Endothelial cell of umbilical vein (primary cell): ENCODE measurements around the gene SPAG7. TPM values are rescaled to one million over a fixed set of nuclear protein-coding genes. Genes with fewer than 3 reads are reported as not detected.

Experiments used
- BruUV-seq: library from RNA; stranded (reverse); fragments of 400-500 nt; replicated peaks from 2 replicates; lab custom pipeline; 2021; lab: Mats Ljungman, UMichigan
- CTCF ChIA-PET: fragments of 300-600, 350-600 bp; sonication (Branson Sonifier 250); formaldehyde crosslinking; loops from one replicate; lab custom pipeline; 2021; ENCODE audit warnings: antibody characterized with exemption, inconsistent platforms; lab: Charles Lee
- POLR2A ChIA-PET: fragments of 300-600, 350-600 bp; sonication (Branson Sonifier 250); formaldehyde crosslinking; loops from one replicate; lab custom pipeline; 2021; ENCODE audit warnings: antibody characterized with exemption, inconsistent platforms; lab: Charles Lee
- DNase-seq: peaks from one replicate; pipeline ENCODE4 v3.0.0-alpha.2; 2011; ENCODE audit warnings: low read depth, low spot score
- FAIRE-seq: peaks from 2 replicates; lab custom pipeline; 2011; peaks lifted over from hg19 to GRCh38; lab: Jason Lieb, UNC
- H2AFZ ChIP-seq: 2 replicates; pipeline ENCODE4 v1.6.0; 2012; ENCODE audit warnings: low read depth, low read length, control low read depth, inconsistent platforms
- H3K27ac ChIP-seq: 2 replicates; pipeline ENCODE4 v1.5.1; 2011; ENCODE audit warnings: low read depth, mild to moderate bottlenecking, control low read depth, low read length, moderate library complexity; ENCODE audit not compliant: insufficient read depth
- H3K27me3 ChIP-seq, 2 experiments: 2 replicates each; pipeline versions ENCODE4 v1.6.0 to v1.6.1; 2011; ENCODE audit warnings: low read length in 2 of 2, mixed read lengths in 1 of 2; ENCODE audit not compliant: control insufficient read depth in 2 of 2, insufficient read depth in 2 of 2
- H3K36me3 ChIP-seq, 2 experiments: 2 replicates in 1 of 2; 3 replicates in 1 of 2; pipeline ENCODE4 v1.5.1; 2011; ENCODE audit warnings: low read length in 2 of 2, mild to moderate bottlenecking in 1 of 2, moderate library complexity in 1 of 2; ENCODE audit not compliant: control insufficient read depth in 2 of 2, insufficient read depth in 2 of 2; ENCODE audit errors: extremely low read depth in 1 of 2
- H3K4me1 ChIP-seq: 3 replicates; pipeline ENCODE4 v1.5.1; 2011; ENCODE audit warnings: mild to moderate bottlenecking, low read length; ENCODE audit not compliant: control insufficient read depth, insufficient read depth; ENCODE audit errors: extremely low read depth
- H3K4me2 ChIP-seq: 2 replicates; pipeline ENCODE4 v1.6.1; 2011; ENCODE audit warnings: low read length, control low read depth, mixed read lengths; ENCODE audit not compliant: insufficient read depth
- H3K4me3 ChIP-seq, 3 experiments: fragments of 200-600 bp in 1 of 3; sonication (generic), shearing (Covaris generic) in 1 of 3; replicated peaks in 1 of 3; 2 replicates each; pipeline ENCODE4 v1.5.1; 2011 to 2016; ENCODE audit warnings: control low read depth in 3 of 3, low read length in 3 of 3, mild to moderate bottlenecking in 2 of 3, inconsistent platforms in 1 of 3, low read depth in 1 of 3, moderate library complexity in 1 of 3; ENCODE audit not compliant: insufficient read depth in 1 of 3
- H3K79me2 ChIP-seq: 2 replicates; pipeline ENCODE4 v1.6.0; 2012; ENCODE audit warnings: low read length, inconsistent platforms; ENCODE audit not compliant: control insufficient read depth, insufficient read depth
- H3K9ac ChIP-seq: replicated peaks from 2 replicates; pipeline ENCODE3; 2011; ENCODE audit warnings: low read length, control low read depth; ENCODE audit not compliant: insufficient read depth; ENCODE audit errors: extremely low read depth
- H3K9me1 ChIP-seq: replicated peaks from 3 replicates; pipeline ENCODE4 v1.6.0; 2011; ENCODE audit warnings: mild to moderate bottlenecking, low read length; ENCODE audit not compliant: control insufficient read depth, insufficient read depth; ENCODE audit errors: extremely low read depth
- H3K9me3 ChIP-seq: replicated peaks from 2 replicates; pipeline ENCODE4 v1.5.1; 2012; ENCODE audit warnings: low read length, inconsistent platforms; ENCODE audit not compliant: control insufficient read depth, insufficient read depth
- H4K20me1 ChIP-seq: replicated peaks from 2 replicates; pipeline ENCODE3; 2011; ENCODE audit warnings: mild to moderate bottlenecking, low read length; ENCODE audit not compliant: control insufficient read depth, insufficient read depth; ENCODE audit errors: extremely low read depth
- CTCF ChIP-seq, 2 donors: IDR thresholded peaks; 1 replicate in 1 of 2; 2 replicates in 1 of 2; pipeline ENCODE4 v1.5.1; 2011; ENCODE audit warnings: low read length in 2 of 2, mild to moderate bottlenecking in 2 of 2, moderate library complexity in 2 of 2, control low read depth in 1 of 2, inconsistent platforms in 1 of 2, low read depth in 1 of 2; ENCODE audit not compliant: insufficient read depth in 1 of 2; ENCODE audit errors: extremely low read depth in 1 of 2
- EZH2 ChIP-seq: IDR thresholded peaks from 2 replicates; pipeline ENCODE4 v1.6.1; 2012; ENCODE audit warnings: borderline replicate concordance, low read depth, mild to moderate bottlenecking, moderate library complexity, low read length, inconsistent platforms; ENCODE audit not compliant: severe bottlenecking
- FOS ChIP-seq: IDR thresholded peaks from 2 replicates; pipeline ENCODE4 v1.6.1; 2011; ENCODE audit warnings: mild to moderate bottlenecking, low read length, moderate library complexity, borderline replicate concordance; ENCODE audit not compliant: insufficient read depth
- GATA2 ChIP-seq: IDR thresholded peaks from 2 replicates; pipeline ENCODE4 v1.7.0; 2011; ENCODE audit warnings: low read depth, mild to moderate bottlenecking, moderate library complexity, mixed read lengths, low read length; ENCODE audit not compliant: insufficient read length, insufficient read depth
- JUN ChIP-seq: IDR thresholded peaks from 2 replicates; pipeline ENCODE4 v1.6.1; 2011; ENCODE audit warnings: borderline replicate concordance, low read depth; ENCODE audit not compliant: insufficient read length, insufficient read depth
- MAX ChIP-seq: IDR thresholded peaks from 2 replicates; pipeline ENCODE4 v1.6.1; 2011; ENCODE audit not compliant: insufficient read depth, insufficient read length
- MYC ChIP-seq: IDR thresholded peaks from one replicate; pipeline ENCODE4 v1.6.1; 2011; ENCODE audit warnings: mild to moderate bottlenecking, low read depth, low read length
- POLR2A ChIP-seq: IDR thresholded peaks from 2 replicates; pipeline ENCODE4 v1.6.1; 2012; ENCODE audit warnings: low read depth, mild to moderate bottlenecking, control low read depth, low read length
- POLR2AphosphoS5 ChIP-seq: IDR thresholded peaks from 2 replicates; pipeline ENCODE4 v1.6.1; 2012; ENCODE audit warnings: low read depth, mild to moderate bottlenecking, control low read depth, low read length, moderate library complexity; ENCODE audit not compliant: insufficient read depth
- dilution Hi-C: fragments of 300-500 bp; cut with MboI; formaldehyde crosslinking; loops from one replicate; pipeline ENCODE4 v1.15.0; 2019; ENCODE audit warnings: low sequenced_read_pairs; ENCODE audit not compliant: extremely low pct_ligation_motif_present
- intact Hi-C: fragments of 100-400 bp; cut with micrococcal nuclease; formaldehyde crosslinking; loops from one replicate; pipeline ENCODE4 v1.10.0; 2022
- polyA plus RNA-seq, 4 experiments: library from polyadenylated mRNA; depleted of rRNA in 3 of 4; stranded (reverse) in 3 of 4; unstranded in 1 of 4; fragments of >200 nt; gene quantifications; 2 replicates each; pipeline versions ENCODE4 v1.2.1 to v1.2.3, GENCODE V29; 2011 to 2012; ENCODE audit warnings: missing spikeins in 1 of 4
- total RNA-seq: library from RNA; stranded (reverse); gene quantifications from 2 replicates; pipeline ENCODE4 v1.2.3, GENCODE V29; 2021

The SPAG7 gene
- total and polyA plus RNA-seq, 2 donors (not counting 3 experiments of a cell fraction or from before 2014, with no cell fraction given), result 68.6 to 75.2 TPM

DNA sequence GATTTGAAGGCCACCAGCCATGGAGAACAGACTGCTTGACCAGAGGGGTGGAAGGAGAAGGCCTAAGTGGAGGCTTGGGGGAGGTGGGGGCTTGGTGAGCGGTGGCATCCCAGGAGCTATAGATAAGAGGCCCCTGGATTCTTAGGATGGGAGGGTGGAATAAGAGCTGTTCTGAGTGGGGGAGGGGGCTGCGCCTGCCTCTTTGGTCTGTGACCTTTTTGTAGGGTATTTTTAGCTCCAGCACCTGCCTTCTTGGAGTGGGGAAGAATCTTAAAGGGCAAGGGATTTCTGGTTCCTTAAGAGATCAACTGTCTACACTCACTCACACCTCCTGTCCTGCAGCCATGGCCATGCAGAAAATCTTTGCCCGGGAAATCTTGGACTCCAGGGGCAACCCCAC is 16.1 kb downstream of the SPAG7 start:
- no peak for FAIRE-seq
- no TSS peak for BruUV-seq
- Histone ChIP-seq H2AFZ (no peak overlapping the region), H3K79me2 (peaks cover 19% of the 10 kb centered on the region), H3K9ac (no peak overlapping the region), H3K36me3 (peaks cover 0 to 3% of the 10 kb centered on the region in 2 experiments), H3K27ac (no peak overlapping the region), H3K4me2 (no peak overlapping the region), H3K4me1 (peaks cover 27% of the 10 kb centered on the region), H4K20me1 (no peaks in the 10 kb centered on the region), H3K9me3 (no peaks in the 10 kb centered on the region), H3K27me3 (no peaks in the 10 kb centered on the region), H3K4me3 (no peak overlapping the region), H3K9me1 (no peaks in the 10 kb centered on the region)
- TF ChIP-seq MAX, result no peak
- TF ChIP-seq GATA2, result no peak
- no peak for TF ChIP-seq MYC
- TF ChIP-seq FOS, result no peak
- no peak for TF ChIP-seq CTCF (IDR thresholded peaks at IDR 0.05; ENCODE audit: extremely low read depth in 1 of 2, insufficient read depth in 1 of 2, low read depth in 1 of 2, low read length in 2 of 2)
- no peak for TF ChIP-seq POLR2AphosphoS5
- no peak for TF ChIP-seq EZH2
- TF ChIP-seq JUN, result no peak
- TF ChIP-seq POLR2A, result no peak
- intact Hi-C loops (no loop called here), dilution Hi-C loops (no loop called here)
- DNase-seq, result no peak
- POLR2A ChIA-PET, result interaction anchor here (0.7 to 3.1 kb wide), 3 partner anchors 11 to 244 kb away, joined by 3 to 15 read pairs (median 4); partner anchors contain the start of genes RNF167 and SPAG7
- CTCF ChIA-PET, result interaction anchor here (1.2 to 1.7 kb wide), 2 partner anchors 16 to 42 kb away, joined by 7 to 9 read pairs; partner anchors contain the start of gene SPAG7
